Thymus (tissue), 14 donors: ENCODE measurements around the gene CP. TPM values are rescaled to one million over a fixed set of nuclear protein-coding genes. Genes with fewer than 3 reads are reported as not detected.

Source experiments
- DNase-seq, 9 donors: peaks; one replicate each; pipeline ENCODE4 v3.0.0-alpha.2; 2013; ENCODE audit warnings: low spot score in 9 of 9, low read depth in 6 of 9, missing footprints in 1 of 9
- H3K27ac ChIP-seq, 2 donors: one replicate each; pipeline ENCODE4 v1.5.1; 2013; ENCODE audit warnings: control low read depth in 1 of 2, low read depth in 1 of 2, low read length in 1 of 2, mild to moderate bottlenecking in 1 of 2, moderate library complexity in 1 of 2
- H3K27me3 ChIP-seq, 2 donors: one replicate each; pipeline ENCODE4 v1.5.1; 2013; ENCODE audit warnings: low read length in 1 of 2; ENCODE audit not compliant: control insufficient read depth in 2 of 2, insufficient read depth in 1 of 2
- H3K36me3 ChIP-seq, 2 donors: one replicate each; pipeline ENCODE4 v1.5.1; 2013; ENCODE audit warnings: low read length in 1 of 2, mild to moderate bottlenecking in 1 of 2, moderate library complexity in 1 of 2; ENCODE audit not compliant: control insufficient read depth in 2 of 2, insufficient read depth in 2 of 2
- H3K4me1 ChIP-seq, 2 donors: one replicate each; pipeline ENCODE4 v1.5.1; 2013; ENCODE audit warnings: low read length in 2 of 2; ENCODE audit not compliant: control insufficient read depth in 2 of 2, insufficient read depth in 2 of 2
- H3K4me3 ChIP-seq, 2 donors: one replicate each; pipeline ENCODE4 v1.5.1; 2013; ENCODE audit warnings: low read length in 2 of 2, control low read depth in 1 of 2, mild to moderate bottlenecking in 1 of 2
- H3K9me3 ChIP-seq, 2 donors: one replicate each; pipeline ENCODE4 v1.5.1; 2013; ENCODE audit warnings: low read length in 1 of 2, mild to moderate bottlenecking in 1 of 2; ENCODE audit not compliant: control insufficient read depth in 2 of 2, insufficient read depth in 1 of 2
- WGBS: extraction: QIAGEN DNeasy Blood & Tissue Kit; methylation state at CpG from one replicate; pipeline ENCODE4 v1.1.7; 2013; 5-methylcytosine and 5-hydroxymethylcytosine counted together
- long read RNA-seq, 10 donors: transcript quantifications; one replicate each; lab custom pipeline, GENCODE V29; 2026
- polyA plus RNA-seq: library from polyadenylated mRNA; stranded (reverse); fragments of 200-250 nt; gene quantifications from one replicate; pipeline ENCODE4 v1.2.3, GENCODE V29; 2013
- total RNA-seq: library from RNA; stranded (reverse); fragments of 120-200 nt; gene quantifications from one replicate; pipeline ENCODE4 v1.2.4, GENCODE V29; 2013
- donor health status: healthy.

Gene CP
- 0.19 TPM for total RNA-seq
- 4.2 TPM for polyA plus RNA-seq
- long read RNA-seq, donor 1, partial matches to known transcripts: 9 of 9 reads
- long read RNA-seq, donor 1, other reads (novel, unspliced or antisense): 0 of 9 reads
- long read RNA-seq, donor 2, partial matches to known transcripts: 18 of 18 reads
- long read RNA-seq, donor 2, other reads (novel, unspliced or antisense): 0 of 18 reads
- long read RNA-seq, donor 3: 0 reads
- long read RNA-seq, donor 4: 0 reads
- long read RNA-seq, donor 5, partial matches to known transcripts: 59 of 59 reads
- long read RNA-seq, donor 5, other reads (novel, unspliced or antisense): 0 of 59 reads
- long read RNA-seq, donor 6: 0 reads
- long read RNA-seq, donor 7, partial matches to known transcripts: 40 of 40 reads
- long read RNA-seq, donor 7, other reads (novel, unspliced or antisense): 0 of 40 reads
- long read RNA-seq, donor 8, full-length matches to known transcripts: 1 of 1 reads
- long read RNA-seq, donor 8, partial matches to known transcripts: 0 of 1 reads
- long read RNA-seq, donor 8, other reads (novel, unspliced or antisense): 0 of 1 reads
- long read RNA-seq, donor 9, partial matches to known transcripts: 28 of 28 reads
- long read RNA-seq, donor 9, other reads (novel, unspliced or antisense): 0 of 28 reads
- long read RNA-seq, donor 10: 0 reads

DNA sequence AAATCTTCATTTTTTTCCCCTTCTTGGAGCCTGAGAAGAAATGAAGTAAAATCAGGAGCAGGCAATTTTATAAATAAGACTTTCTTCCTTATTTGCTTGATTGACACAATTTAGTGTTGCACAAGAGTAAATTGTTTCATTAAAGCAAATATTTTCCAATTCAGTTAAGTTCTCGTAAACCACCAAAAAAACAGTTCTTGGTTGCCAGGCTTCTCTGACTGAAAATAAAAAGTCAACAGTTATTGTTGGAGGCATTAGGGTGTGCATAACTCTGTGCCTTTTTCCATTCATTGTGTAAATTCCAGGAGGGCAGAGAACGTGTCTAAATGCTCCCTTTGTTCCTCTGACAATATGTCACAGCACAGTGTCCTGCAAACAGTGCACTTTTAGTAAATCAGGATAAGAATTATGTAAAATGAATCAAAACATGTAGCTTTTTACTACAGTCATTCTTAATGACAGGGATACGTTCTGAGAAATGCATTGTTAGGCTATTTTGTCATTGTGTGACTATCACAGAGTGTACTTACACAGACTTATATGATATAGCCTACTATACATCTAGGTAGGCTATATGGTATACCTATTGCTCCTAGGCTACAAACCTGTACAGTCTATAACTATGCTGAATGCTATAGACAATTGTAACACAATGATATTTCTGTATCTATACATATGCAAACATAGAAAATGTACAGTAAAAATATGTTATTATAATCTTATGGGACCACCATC lies at the start of gene CP:
TSS of gene CP (minus strand) at position 47 of the 735 bp plus-strand sequence. CDS start at position 10, 37 bp downstream.
- Histone ChIP-seq H3K27me3 (no peaks in the 10 kb centered on the region), H3K36me3 (no peaks in the 10 kb centered on the region), H3K4me3 (no peak within 1 kb of the TSS), H3K4me1 (peaks cover 0 to 20% of the 10 kb centered on the region in 2 donors), H3K9me3 (no peaks in the 10 kb centered on the region), H3K27ac (no peak within 1 kb of the TSS)
- 91% methylated on average over 3 of the region's 3 CpGs for WGBS
- DNase-seq: no peak

DNA sequence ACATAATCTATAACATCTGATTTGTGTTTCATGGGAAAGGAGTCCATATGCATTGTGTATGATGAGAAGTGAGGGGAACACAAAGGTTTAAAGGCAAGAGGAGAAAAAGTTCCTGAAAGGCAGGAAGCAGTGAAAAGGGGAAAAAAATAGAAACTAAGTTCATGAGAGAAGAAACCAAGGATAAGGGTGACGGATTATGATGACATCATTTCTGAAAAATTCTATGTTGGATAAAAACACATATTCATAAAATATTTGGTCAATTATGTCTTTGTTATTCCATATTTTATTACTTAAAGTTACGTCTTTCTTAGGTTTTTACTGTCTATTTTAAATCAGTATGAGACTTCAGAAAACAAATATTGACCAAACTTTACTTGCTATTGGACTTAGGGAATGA lies 48.6 kb upstream of the CP start:
- Histone ChIP-seq H3K36me3 (no peaks in the 10 kb centered on the region), H3K4me3 (no peak overlapping the region), H3K4me1 (no peaks in the 10 kb centered on the region), H3K27me3 (no peaks in the 10 kb centered on the region), H3K27ac (no peak overlapping the region), H3K9me3 (no peaks in the 10 kb centered on the region)
- no peak for DNase-seq
- 93% methylated on average over 2 of the region's 2 CpGs for WGBS

DNA sequence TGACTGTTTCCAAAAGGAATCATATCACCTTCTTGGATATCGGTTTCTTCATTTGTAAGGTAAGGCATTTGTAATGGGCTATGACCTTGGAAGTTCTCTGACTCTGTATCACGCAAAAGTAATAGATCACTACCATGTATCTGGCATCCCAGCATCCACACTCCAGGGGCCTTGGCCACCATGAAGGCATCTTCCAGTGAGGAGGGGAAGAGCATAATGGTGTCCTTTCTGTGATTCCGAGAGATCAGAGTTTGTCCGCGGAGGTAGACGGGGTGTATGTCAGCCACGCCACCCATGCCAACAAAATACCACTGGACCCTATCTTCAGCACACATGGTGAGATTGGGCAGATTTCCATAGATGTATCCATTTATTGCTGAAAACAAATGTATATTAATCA lies 48.1 kb upstream of the CP start:
- no peaks in the 10 kb centered on the region for H3K4me1 ChIP-seq
- no peaks in the 10 kb centered on the region for H3K27me3 ChIP-seq
- no peak overlapping the region for H3K27ac ChIP-seq
- H3K9me3 ChIP-seq: no peaks in the 10 kb centered on the region
- H3K4me3 ChIP-seq: no peak overlapping the region
- WGBS: over 99% methylated on average over 7 of the region's 7 CpGs
- no peaks in the 10 kb centered on the region for H3K36me3 ChIP-seq
- no peak for DNase-seq

DNA sequence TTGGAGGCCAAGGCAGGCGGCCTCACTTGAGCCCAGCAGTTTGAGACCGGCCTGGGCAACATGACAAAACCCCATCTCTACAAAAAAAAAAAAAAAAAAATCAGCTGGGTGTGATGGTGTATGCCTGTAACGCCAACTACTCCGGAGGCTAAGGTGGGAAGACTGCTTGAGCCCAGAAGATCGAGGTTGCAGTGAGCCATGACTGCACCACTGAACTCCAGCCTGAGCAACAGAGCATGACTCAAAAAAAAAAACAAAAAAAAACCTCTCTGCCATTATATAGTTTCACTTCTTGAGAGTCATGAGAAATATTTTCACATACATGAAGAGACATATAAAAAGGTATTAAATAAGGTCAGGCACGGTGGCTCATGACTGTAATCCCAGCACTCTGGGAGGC lies 45.9 kb upstream of the CP start:
- WGBS: 93% methylated on average over 6 of the region's 6 CpGs
- no peaks in the 10 kb centered on the region for H3K36me3 ChIP-seq

DNA sequence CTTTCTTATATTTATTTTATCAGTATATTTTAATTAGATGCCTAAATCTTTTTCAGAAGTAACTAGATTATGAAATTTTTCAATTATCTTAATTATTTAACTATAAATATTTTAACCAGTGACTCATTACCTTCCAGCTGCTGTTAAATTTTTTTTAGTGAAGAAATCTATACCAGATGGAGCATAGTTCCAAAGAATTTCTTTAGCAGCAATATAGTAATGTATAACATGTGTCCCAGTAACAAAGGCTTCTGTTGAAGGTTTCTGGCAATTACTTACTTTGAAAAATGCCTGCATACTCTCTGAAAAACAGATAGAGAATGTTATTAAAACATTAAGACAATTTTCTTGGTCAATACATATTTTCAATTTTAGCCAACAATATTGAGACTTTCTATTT lies 45.1 kb upstream of the CP start:
- no peak for DNase-seq
- Histone ChIP-seq H3K27ac (no peak overlapping the region), H3K9me3 (no peaks in the 10 kb centered on the region), H3K27me3 (no peaks in the 10 kb centered on the region), H3K36me3 (no peaks in the 10 kb centered on the region), H3K4me3 (no peak overlapping the region), H3K4me1 (no peaks in the 10 kb centered on the region)

More for the DNA sequence above, 45.9 kb upstream of the CP start:
- Histone ChIP-seq H3K4me1 (no peaks in the 10 kb centered on the region), H3K4me3 (no peak overlapping the region), H3K27ac (no peak overlapping the region), H3K27me3 (no peaks in the 10 kb centered on the region), H3K9me3 (no peaks in the 10 kb centered on the region)
- no peak for DNase-seq

DNA sequence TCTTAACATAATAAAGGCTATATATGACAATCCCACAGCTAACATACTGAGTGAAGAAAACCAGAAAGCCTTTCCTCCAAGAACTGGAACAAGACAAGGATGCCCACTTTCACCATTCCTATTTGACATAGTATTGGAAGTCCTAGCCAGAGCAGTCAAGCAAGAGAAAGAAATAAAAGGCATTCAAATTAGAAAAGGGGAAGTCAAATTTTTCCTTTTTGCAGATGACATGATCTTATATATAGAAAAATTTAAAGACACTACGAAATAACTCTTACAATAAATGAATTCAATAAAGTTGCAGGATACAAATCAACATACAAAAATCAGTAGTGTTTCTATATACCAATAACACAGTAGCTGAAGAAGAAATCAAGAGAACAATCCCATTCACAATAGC lies 42.2 kb upstream of the CP start:
- H3K27ac ChIP-seq: no peak overlapping the region
- H3K27me3 ChIP-seq: no peaks in the 10 kb centered on the region
- no peaks in the 10 kb centered on the region for H3K36me3 ChIP-seq
- no peak overlapping the region for H3K4me3 ChIP-seq
- no peaks in the 10 kb centered on the region for H3K9me3 ChIP-seq
- 69% methylated on average over 1 of the region's 1 CpG for WGBS
- DNase-seq: no peak
- H3K4me1 ChIP-seq: peaks cover 0 to 4% of the 10 kb centered on the region in 2 donors

DNA sequence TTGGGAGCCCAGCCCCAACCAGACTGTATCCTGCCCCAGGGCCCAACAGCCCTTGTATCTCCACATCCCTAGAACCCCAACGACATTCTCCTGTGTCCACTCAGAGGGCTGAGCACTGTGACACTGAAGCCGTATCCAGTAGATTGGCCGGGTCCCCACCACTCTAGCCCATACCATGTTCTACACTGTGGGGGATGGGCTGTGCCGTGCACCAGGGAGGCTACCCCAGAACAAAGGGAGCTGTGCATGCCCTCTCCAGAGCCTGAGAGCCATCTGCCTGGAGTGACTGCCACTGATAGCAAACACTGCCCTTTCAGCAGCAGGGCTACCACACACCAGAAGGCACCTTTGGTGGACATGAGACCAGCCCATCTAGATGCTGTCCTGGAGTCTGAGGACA lies 37.1 kb upstream of the CP start:
- 96% methylated on average over 4 of the region's 4 CpGs for WGBS
- Histone ChIP-seq H3K4me3 (no peak overlapping the region), H3K4me1 (peaks cover 0 to 4% of the 10 kb centered on the region in 2 donors), H3K27me3 (no peaks in the 10 kb centered on the region), H3K27ac (no peak overlapping the region), H3K36me3 (no peaks in the 10 kb centered on the region), H3K9me3 (no peaks in the 10 kb centered on the region)
- no peak for DNase-seq

DNA sequence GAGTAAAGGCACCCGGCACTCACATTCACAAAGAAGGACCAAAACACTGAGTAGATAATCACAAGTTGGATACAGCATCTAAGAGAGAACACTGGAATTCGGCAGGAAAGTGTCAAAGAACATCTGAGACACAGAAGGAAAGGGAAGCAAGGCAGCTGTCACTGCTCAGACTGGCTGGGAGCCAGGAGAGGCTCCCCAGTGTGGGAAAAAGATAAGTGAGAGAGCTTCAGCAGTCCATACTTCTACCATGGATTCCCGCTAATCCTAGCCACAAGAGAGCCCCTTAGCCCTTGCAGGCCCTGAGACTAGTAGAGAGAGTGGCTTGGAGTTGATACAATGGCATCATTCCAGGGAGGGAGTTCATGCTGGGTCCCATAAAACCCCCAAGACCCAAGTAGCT lies 36.7 kb upstream of the CP start:
- peaks cover 0 to 4% of the 10 kb centered on the region in 2 donors for H3K4me1 ChIP-seq
- 86% methylated on average over 3 of the region's 3 CpGs for WGBS
- no peaks in the 10 kb centered on the region for H3K36me3 ChIP-seq
- H3K27me3 ChIP-seq: no peaks in the 10 kb centered on the region
- no peak overlapping the region for H3K4me3 ChIP-seq
- H3K27ac ChIP-seq: no peak overlapping the region
- H3K9me3 ChIP-seq: no peaks in the 10 kb centered on the region
- no peak for DNase-seq

DNA sequence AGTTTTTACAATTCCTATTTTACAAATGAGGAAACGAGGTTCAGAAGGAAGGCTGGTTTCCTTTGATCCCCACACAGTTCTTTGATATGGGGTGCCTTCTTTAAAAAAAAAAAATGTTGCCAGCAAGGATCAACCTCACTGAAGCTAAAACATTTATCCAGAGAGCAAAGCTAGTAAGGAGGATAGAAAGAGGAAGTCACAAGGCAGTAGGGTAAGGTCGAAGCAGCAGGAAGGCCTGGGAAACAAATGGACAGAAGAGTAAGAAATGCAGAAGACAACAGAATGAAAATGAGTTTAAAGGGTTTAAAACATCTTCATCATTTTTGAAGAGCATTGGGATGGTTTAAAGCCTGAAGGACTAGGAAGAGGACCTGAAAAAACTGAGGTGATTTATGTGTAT lies 30.6 kb upstream of the CP start:
- WGBS: 55% methylated on average over 2 of the region's 2 CpGs
- no peaks in the 10 kb centered on the region for H3K9me3 ChIP-seq
- no peaks in the 10 kb centered on the region for H3K36me3 ChIP-seq
- H3K4me3 ChIP-seq: no peak overlapping the region
- no peak overlapping the region for H3K27ac ChIP-seq
- H3K4me1 ChIP-seq: peaks cover 0 to 9% of the 10 kb centered on the region in 2 donors
- H3K27me3 ChIP-seq: no peaks in the 10 kb centered on the region
- no peak for DNase-seq
